K562 (cell line): Measurements from ENCODE around the gene BMI1. TPM values are rescaled to one million over a fixed set of nuclear protein-coding genes. Genes with fewer than 3 reads are reported as not detected.
A peak's percentile ranks its signal among the peaks of the same experiment; 100 is the strongest.

Experiments used
- ATAC-seq: fragments of 200-7000 bp; cut with Tn5 transposase; 3 replicates; pipeline ENCODE4 v1.9.1; 2020; ENCODE audit warnings: moderate library complexity
- BruUV-seq: library from RNA; stranded (reverse); fragments of 400-500 nt; replicated peaks from 2 replicates; lab custom pipeline; 2021; lab: Mats Ljungman, UMichigan
- CTCF ChIA-PET: fragments of 300-600 bp; formaldehyde crosslinking; extraction: SDS; loops from one replicate; lab custom pipeline; 2021; ENCODE audit warnings: low intra/inter-chr PET ratio; lab: Yijun Ruan, JAX
- POLR2A ChIA-PET: fragments of 300-600, 350-650 bp; sonication (Branson Sonifier 250); formaldehyde crosslinking; extraction: SDS; loops from one replicate; lab custom pipeline; 2021; ENCODE audit warnings: antibody characterized with exemption, inconsistent platforms; lab: Yijun Ruan, JAX
- DNase-seq, 4 experiments: peaks; one replicate each; pipeline versions ENCODE4 v3.0.0 to v3.0.0-alpha.2; 2011 to 2018; ENCODE audit warnings: low spot score in 3 of 4, mixed read lengths in 3 of 4; ENCODE audit errors: extremely low read depth in 1 of 4
- FAIRE-seq: peaks from 2 replicates; lab custom pipeline; 2011; peaks lifted over from hg19 to GRCh38; lab: Jason Lieb, UNC
- H2AFZ ChIP-seq: 2 replicates; pipeline ENCODE4 v1.6.0; 2011; ENCODE audit warnings: low read depth, low read length, control low read depth, inconsistent platforms
- H3K27ac ChIP-seq: fragments of 200-600 bp; 3 replicates; pipeline ENCODE4 v1.8.0; 2011; ENCODE audit warnings: low read depth, mild to moderate bottlenecking, control low read depth, inconsistent platforms, low read length, moderate library complexity, mixed read lengths; ENCODE audit errors: extremely low read depth
- H3K27me3 ChIP-seq, 2 experiments: fragments of 300-600 bp in 1 of 2; 2 replicates in 1 of 2; 3 replicates in 1 of 2; pipeline versions ENCODE4 v1.6.0 to v1.8.0; 2011; ENCODE audit warnings: inconsistent platforms in 2 of 2, low read length in 2 of 2, mild to moderate bottlenecking in 1 of 2, mixed read lengths in 1 of 2, moderate library complexity in 1 of 2; ENCODE audit not compliant: control insufficient read depth in 2 of 2, insufficient read depth in 2 of 2
- H3K36me3 ChIP-seq: fragments of 300-600 bp; 3 replicates; pipeline ENCODE4 v1.8.0; 2011; ENCODE audit warnings: mild to moderate bottlenecking, low read length, inconsistent platforms; ENCODE audit not compliant: control insufficient read depth, insufficient read depth
- H3K4me1 ChIP-seq, 2 experiments: fragments of 200-600 bp in 1 of 2; replicated peaks in 1 of 2; 2 replicates in 1 of 2; 3 replicates in 1 of 2; pipeline versions ENCODE4 v1.5.1 to v1.8.0; 2011; ENCODE audit warnings: inconsistent platforms in 2 of 2, low read length in 2 of 2, mild to moderate bottlenecking in 1 of 2, mixed read lengths in 1 of 2, moderate library complexity in 1 of 2; ENCODE audit not compliant: control insufficient read depth in 2 of 2, insufficient read depth in 2 of 2
- H3K4me2 ChIP-seq: 2 replicates; pipeline ENCODE4 v1.6.1; 2011; ENCODE audit warnings: low read length, control low read depth, inconsistent platforms, mixed read lengths; ENCODE audit not compliant: insufficient read depth
- H3K4me3 ChIP-seq: fragments of 200-600 bp; sonication (generic), shearing (Covaris generic); 2 replicates; pipeline ENCODE4 v1.5.1; 2016; ENCODE audit warnings: control low read depth, inconsistent platforms
- H3K79me2 ChIP-seq: fragments of 200-600 bp; 3 replicates; pipeline ENCODE4 v1.8.0; 2011; ENCODE audit warnings: low read length, inconsistent platforms; ENCODE audit not compliant: control insufficient read depth, insufficient read depth
- H3K9ac ChIP-seq, 2 experiments: 2 replicates each; pipeline versions ENCODE4 v1.6.0 to v1.6.1; 2011; ENCODE audit warnings: low read depth in 2 of 2, low read length in 2 of 2, control low read depth in 1 of 2, inconsistent platforms in 1 of 2, mild to moderate bottlenecking in 1 of 2, mixed read lengths in 1 of 2; ENCODE audit not compliant: insufficient read depth in 1 of 2
- H3K9me1 ChIP-seq: one replicate; pipeline ENCODE4 v1.6.0; 2011; ENCODE audit warnings: inconsistent platforms, mild to moderate bottlenecking, low read length, moderate library complexity; ENCODE audit not compliant: control insufficient read depth, insufficient read depth
- H3K9me3 ChIP-seq: replicated peaks from 2 replicates; pipeline ENCODE4 v1.5.1; 2011; ENCODE audit warnings: low read depth, low read length, inconsistent platforms; ENCODE audit not compliant: control insufficient read depth, insufficient read depth
- H4K20me1 ChIP-seq: replicated peaks from 2 replicates; pipeline ENCODE4 v1.6.1; 2011; ENCODE audit warnings: low read length, inconsistent platforms, mixed read lengths; ENCODE audit not compliant: control insufficient read depth, insufficient read depth
- ARID2 ChIP-seq: fragments of 450-650 bp; IDR thresholded peaks from 2 replicates; pipeline ENCODE4 v1.6.1; 2017; ENCODE audit warnings: antibody characterized with exemption, mild to moderate bottlenecking
- CHD1 ChIP-seq: fragments of 200-600 bp; sonication (generic); IDR thresholded peaks from one replicate; pipeline ENCODE4 v1.6.1; 2012; ENCODE audit warnings: mild to moderate bottlenecking, moderate library complexity, low read length, inconsistent platforms
- CREM ChIP-seq: IDR thresholded peaks from 2 replicates; pipeline ENCODE4 v1.6.1; 2014; ENCODE audit warnings: antibody characterized with exemption, low read depth
- CTBP1 ChIP-seq: fragments of 450-650 bp; IDR thresholded peaks from 2 replicates; pipeline ENCODE4 v1.6.1; 2016; ENCODE audit warnings: borderline replicate concordance
- DMBX1 ChIP-seq: fragments of 250-450 bp; sonication (Bioruptor Pico); IDR thresholded peaks from 2 replicates; pipeline ENCODE4 v1.8.0; 2022; ENCODE audit warnings: inconsistent platforms, mild to moderate bottlenecking, moderate library complexity, borderline replicate concordance
- EZH2 ChIP-seq: IDR thresholded peaks from 2 replicates; pipeline ENCODE4 v1.6.1; 2012; ENCODE audit warnings: low read depth, mild to moderate bottlenecking, inconsistent platforms, low read length, borderline replicate concordance
- GATAD2B ChIP-seq: fragments of 450-650 bp; IDR thresholded peaks from 2 replicates; pipeline ENCODE4 v1.6.1; 2017; ENCODE audit warnings: mild to moderate bottlenecking, borderline replicate concordance
- JUNB ChIP-seq: fragments of 450-650 bp; formaldehyde crosslinking; conservative IDR thresholded peaks from 2 replicates; pipeline ENCODE4 v1.4.0; 2020; ENCODE audit warnings: mild to moderate bottlenecking
- MYBL2 ChIP-seq, 2 experiments: fragments of 450-650 bp in 1 of 2; sonication (generic) in 1 of 2; formaldehyde crosslinking in 1 of 2; IDR thresholded peaks; 2 replicates each; pipeline versions ENCODE4 v1.6.1 to v1.8.1; 2017 to 2022; ENCODE audit warnings: borderline replicate concordance in 1 of 2, inconsistent platforms in 1 of 2, low read depth in 1 of 2, mild to moderate bottlenecking in 1 of 2, missing genetic modification reagents in 1 of 2, moderate library complexity in 1 of 2
- PRMT5 ChIP-seq: sonication (generic); formaldehyde crosslinking; IDR thresholded peaks from 2 replicates; pipeline ENCODE4 v1.5.0; 2020; ENCODE audit warnings: missing genetic modification reagents
- SP2 ChIP-seq: IDR thresholded peaks from 2 replicates; pipeline ENCODE4 v1.6.1; 2011; ENCODE audit warnings: mild to moderate bottlenecking, low read depth, low read length, moderate library complexity; ENCODE audit not compliant: poor library complexity, severe bottlenecking; ENCODE audit errors: extremely low read depth
- ZBTB7A ChIP-seq: IDR thresholded peaks from 2 replicates; pipeline ENCODE4 v1.6.1; 2011; ENCODE audit warnings: low read depth, mild to moderate bottlenecking, low read length, moderate library complexity, borderline replicate concordance; ENCODE audit not compliant: control insufficient read depth
- WGBS: fragments of 100-300 bp; shearing (Covaris generic); methylation state at CpG from one replicate; pipeline ENCODE4 v1.1.6; 2016; ENCODE audit warnings: low coverage, mixed read lengths; ENCODE audit not compliant: insufficient coverage; ENCODE audit errors: missing lambda C conversion rate; 5-methylcytosine and 5-hydroxymethylcytosine counted together
- in situ Hi-C: fragments of 300-500 bp; cut with MboI; formaldehyde crosslinking; loops from 4 replicates; pipeline ENCODE4 v1.15.0; 2018; ENCODE audit warnings: inconsistent platforms, mixed read lengths
- intact Hi-C: fragments of 100-400 bp; cut with micrococcal nuclease; formaldehyde crosslinking; loops from 2 replicates; pipeline ENCODE4 v1.14.2; 2022
- polyA plus RNA-seq, 8 experiments: library from polyadenylated mRNA; depleted of rRNA in 4 of 8; stranded (reverse) in 5 of 8; unstranded in 3 of 8; fragments of >200 nt; fragmentation: Nextera tagmentation in 2 of 8; fragmentation: Illumina TruSeq in 1 of 8; extraction: Ambion mirVana in 2 of 8; extraction: Trizol in 1 of 8; gene quantifications; 2 replicates each; pipeline versions ENCODE4 v1.2.1 to v1.2.3, GENCODE V29; 2011 to 2014; ENCODE audit warnings: inconsistent platforms in 1 of 8, missing spikeins in 1 of 8
- total RNA-seq, 7 experiments: library from RNA; depleted of rRNA in 6 of 7; stranded (reverse); fragments of >200 nt in 6 of 7; fragmentation: Illumina TruSeq in 2 of 7; extraction: Trizol in 2 of 7; gene quantifications; 2 replicates each; pipeline versions ENCODE4 v1.2.1 to v1.2.3, GENCODE V29; 2011 to 2021; ENCODE audit warnings: low replicate concordance in 1 of 7
- TF ChIP-seq, protein P1 (sequence below): fragments of 250-450 bp; sonication (Bioruptor Pico); IDR thresholded peaks from 2 replicates; pipeline ENCODE4 v1.9.0; 2021; ENCODE audit warnings: mild to moderate bottlenecking, inconsistent platforms
- TF ChIP-seq, protein P2 (sequence below): fragments of 450-650 bp; IDR thresholded peaks from 2 replicates; pipeline ENCODE4 v1.7.1; 2018; ENCODE audit warnings: mild to moderate bottlenecking, low read depth; ENCODE audit not compliant: partially characterized antibody
- TF ChIP-seq, protein P3 (sequence below): sonication (generic); formaldehyde crosslinking; IDR thresholded peaks from 2 replicates; pipeline ENCODE4 v1.5.0; 2020; ENCODE audit warnings: missing genetic modification reagents

Gene BMI1
- total and polyA plus RNA-seq, 9 of the 15 experiments (the other 6 are each of a cell fraction or from before 2014, with no cell fraction given) = 21.4 to 103 (median 70.8) TPM

DNA sequence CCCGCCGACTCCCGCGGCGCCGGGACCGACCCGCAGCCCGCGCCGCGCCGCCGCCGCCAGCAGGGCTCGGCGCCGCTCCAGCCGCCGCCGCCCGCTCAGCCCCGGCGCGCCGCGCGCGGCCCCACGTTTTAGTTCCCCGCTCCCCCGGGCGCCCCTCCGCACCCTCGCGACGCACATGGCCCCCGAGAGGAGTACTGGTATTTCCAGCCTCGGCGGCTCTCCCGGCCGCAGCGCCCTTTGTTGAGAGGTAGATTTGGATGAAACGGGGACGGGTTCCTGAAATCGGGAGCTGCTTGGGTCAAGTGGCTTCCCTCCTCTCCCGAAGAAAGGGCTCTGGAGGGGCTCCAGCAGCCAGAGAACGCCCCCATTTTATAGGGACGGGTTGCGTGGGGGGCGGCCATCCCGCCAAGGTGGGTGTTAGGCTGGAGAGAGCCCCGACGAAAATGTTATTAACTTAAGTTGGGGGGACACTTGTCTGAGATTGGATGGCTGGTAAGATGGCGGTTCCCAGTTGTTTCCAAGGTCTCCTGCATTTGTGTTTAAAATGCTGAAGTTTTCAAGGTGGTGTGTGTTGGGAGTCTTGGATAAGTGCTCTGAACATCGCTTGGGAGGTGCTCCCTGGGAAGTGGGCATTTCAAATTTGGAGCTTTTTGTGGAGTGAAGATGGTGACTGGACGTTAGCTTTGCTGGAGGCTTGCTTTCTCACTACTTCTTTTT, 1.2 kb downstream of the BMI1 start:
- Histone ChIP-seq H3K36me3 (peaks cover 11% of the 10 kb centered on the region), H3K4me3 (peak overlapping the region; percentile 77), H3K27ac (no peak overlapping the region), H3K9me1 (no peaks in the 10 kb centered on the region), H3K9ac (peak overlapping the region; percentile 60 to 95), H3K4me1 (peaks cover 13 to 23% of the 10 kb centered on the region in 2 experiments; a peak in 3 of 5 replicates), H3K27me3 (peaks cover 6 to 7% of the 10 kb centered on the region in 2 experiments; a peak in 3 of 5 replicates), H3K79me2 (peaks cover 83% of the 10 kb centered on the region), H3K9me3 (no peaks in the 10 kb centered on the region), H2AFZ (no peak overlapping the region), H3K4me2 (peak overlapping the region; percentile 79), H4K20me1 (0 out of 2 replicates have a peak, but pooled peaks cover 6% of the 10 kb centered on the region)
- ATAC-seq (no peak), FAIRE-seq (no peak), DNase-seq (peak in 1 of 4 experiments; percentile 57)
- CTCF ChIA-PET = no interaction called here
- BruUV-seq = no TSS peak
- intact Hi-C loops (loop anchor here (5.0 kb wide), 1 partner anchor 190 kb away; no protein-coding TSS in a partner anchor), in situ Hi-C loops (no loop called here)
- 0% methylated on average over 38 of the region's 57 CpGs for WGBS
- POLR2A ChIA-PET = interaction anchor here (0.6 to 1.6 kb wide), 5 partner anchors 16 to 115 kb away, joined by 3 to 6 read pairs (median 3); no protein-coding TSS in a partner anchor
- TF ChIP-seq JUNB (CRISPR knock-in tag) (no peak), PRMT5 (no peak), DMBX1 (CRISPR knock-in tag) (no peak), CHD1 (peak; percentile 81), CREM (no peak), ARID2 (no peak), CTBP1 (no peak), ZBTB7A (peak; percentile 9; the same call in 1 of the 2 replicates), GATAD2B (no peak), SP2 (no peak), MYBL2 (IDR thresholded peaks at IDR 0.05; ENCODE audit: low read depth) (no peak), MYBL2 (CRISPR knock-in tag; IDR thresholded peaks at IDR 0.05; ENCODE audit: borderline replicate concordance) (no peak), EZH2 (peak; percentile 100)
- TF ChIP-seq, protein P1, sequence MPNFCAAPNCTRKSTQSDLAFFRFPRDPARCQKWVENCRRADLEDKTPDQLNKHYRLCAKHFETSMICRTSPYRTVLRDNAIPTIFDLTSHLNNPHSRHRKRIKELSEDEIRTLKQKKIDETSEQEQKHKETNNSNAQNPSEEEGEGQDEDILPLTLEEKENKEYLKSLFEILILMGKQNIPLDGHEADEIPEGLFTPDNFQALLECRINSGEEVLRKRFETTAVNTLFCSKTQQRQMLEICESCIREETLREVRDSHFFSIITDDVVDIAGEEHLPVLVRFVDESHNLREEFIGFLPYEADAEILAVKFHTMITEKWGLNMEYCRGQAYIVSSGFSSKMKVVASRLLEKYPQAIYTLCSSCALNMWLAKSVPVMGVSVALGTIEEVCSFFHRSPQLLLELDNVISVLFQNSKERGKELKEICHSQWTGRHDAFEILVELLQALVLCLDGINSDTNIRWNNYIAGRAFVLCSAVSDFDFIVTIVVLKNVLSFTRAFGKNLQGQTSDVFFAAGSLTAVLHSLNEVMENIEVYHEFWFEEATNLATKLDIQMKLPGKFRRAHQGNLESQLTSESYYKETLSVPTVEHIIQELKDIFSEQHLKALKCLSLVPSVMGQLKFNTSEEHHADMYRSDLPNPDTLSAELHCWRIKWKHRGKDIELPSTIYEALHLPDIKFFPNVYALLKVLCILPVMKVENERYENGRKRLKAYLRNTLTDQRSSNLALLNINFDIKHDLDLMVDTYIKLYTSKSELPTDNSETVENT = no peak
- TF ChIP-seq, protein P2, sequence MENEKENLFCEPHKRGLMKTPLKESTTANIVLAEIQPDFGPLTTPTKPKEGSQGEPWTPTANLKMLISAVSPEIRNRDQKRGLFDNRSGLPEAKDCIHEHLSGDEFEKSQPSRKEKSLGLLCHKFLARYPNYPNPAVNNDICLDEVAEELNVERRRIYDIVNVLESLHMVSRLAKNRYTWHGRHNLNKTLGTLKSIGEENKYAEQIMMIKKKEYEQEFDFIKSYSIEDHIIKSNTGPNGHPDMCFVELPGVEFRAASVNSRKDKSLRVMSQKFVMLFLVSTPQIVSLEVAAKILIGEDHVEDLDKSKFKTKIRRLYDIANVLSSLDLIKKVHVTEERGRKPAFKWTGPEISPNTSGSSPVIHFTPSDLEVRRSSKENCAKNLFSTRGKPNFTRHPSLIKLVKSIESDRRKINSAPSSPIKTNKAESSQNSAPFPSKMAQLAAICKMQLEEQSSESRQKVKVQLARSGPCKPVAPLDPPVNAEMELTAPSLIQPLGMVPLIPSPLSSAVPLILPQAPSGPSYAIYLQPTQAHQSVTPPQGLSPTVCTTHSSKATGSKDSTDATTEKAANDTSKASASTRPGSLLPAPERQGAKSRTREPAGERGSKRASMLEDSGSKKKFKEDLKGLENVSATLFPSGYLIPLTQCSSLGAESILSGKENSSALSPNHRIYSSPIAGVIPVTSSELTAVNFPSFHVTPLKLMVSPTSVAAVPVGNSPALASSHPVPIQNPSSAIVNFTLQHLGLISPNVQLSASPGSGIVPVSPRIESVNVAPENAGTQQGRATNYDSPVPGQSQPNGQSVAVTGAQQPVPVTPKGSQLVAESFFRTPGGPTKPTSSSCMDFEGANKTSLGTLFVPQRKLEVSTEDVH = no peak
- TF ChIP-seq, protein P3, sequence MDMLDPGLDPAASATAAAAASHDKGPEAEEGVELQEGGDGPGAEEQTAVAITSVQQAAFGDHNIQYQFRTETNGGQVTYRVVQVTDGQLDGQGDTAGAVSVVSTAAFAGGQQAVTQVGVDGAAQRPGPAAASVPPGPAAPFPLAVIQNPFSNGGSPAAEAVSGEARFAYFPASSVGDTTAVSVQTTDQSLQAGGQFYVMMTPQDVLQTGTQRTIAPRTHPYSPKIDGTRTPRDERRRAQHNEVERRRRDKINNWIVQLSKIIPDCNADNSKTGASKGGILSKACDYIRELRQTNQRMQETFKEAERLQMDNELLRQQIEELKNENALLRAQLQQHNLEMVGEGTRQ (CRISPR knock-in tag) = no peak
